Upper lobe of right lung (tissue), 1 donor: Measurements from ENCODE around the gene TBX4. TPM values are rescaled to one million over a fixed set of nuclear protein-coding genes. Genes with fewer than 3 reads are reported as not detected.

ENCODE experiments used
- ATAC-seq: fragments of 200-7000 bp; cut with Tn5 transposase; one replicate; pipeline ENCODE4 v1.9.1; 2020; ENCODE audit warnings: mild to moderate bottlenecking, moderate library complexity
- DNase-seq: peaks from one replicate; pipeline ENCODE4 v3.0.0-alpha.2; 2020
- H3K27ac ChIP-seq: fragments of 200-600 bp; one replicate; pipeline ENCODE4 v1.8.0; 2022
- H3K27me3 ChIP-seq: fragments of 200-600 bp; one replicate; pipeline ENCODE4 v1.8.0; 2022; ENCODE audit warnings: mild to moderate bottlenecking
- H3K36me3 ChIP-seq: fragments of 200-600 bp; one replicate; pipeline ENCODE4 v1.8.0; 2022
- H3K4me1 ChIP-seq: fragments of 200-600 bp; one replicate; pipeline ENCODE4 v1.8.0; 2022
- H3K4me3 ChIP-seq: fragments of 200-600 bp; one replicate; pipeline ENCODE4 v1.8.0; 2022; ENCODE audit warnings: mild to moderate bottlenecking
- H3K9me3 ChIP-seq: fragments of 200-600 bp; one replicate; pipeline ENCODE4 v1.8.0; 2022
- intact Hi-C: fragments of 100-400 bp; cut with DNase I; formaldehyde crosslinking; loops from one replicate; pipeline ENCODE4 v1.11.0; 2022
- total RNA-seq: library from RNA; stranded (reverse); fragmentation: NEBNext Ultra II Directional; extraction: Animal tissue kit (Norgen Biotek cat#: 25700); gene quantifications from one replicate; pipeline ENCODE4 v1.2.1, GENCODE V29; 2021
- TF ChIP-seq, protein P1 (sequence below): fragments of 200-600 bp; IDR thresholded peaks from one replicate; pipeline ENCODE4 v1.8.0; 2022; ENCODE audit warnings: antibody characterized with exemption
- donor health status: DM: no; HTN: yes; CAD: no; lungs with severe emphysema.

TBX4 gene
- total RNA-seq, 1 donor from 2014 or later = 28.6 TPM

- H3K9me3 ChIP-seq = no peaks in the 10 kb centered on the region
- no peaks in the 10 kb centered on the region for H3K36me3 ChIP-seq
- H3K27me3 ChIP-seq = peaks cover 24% of the 10 kb centered on the region
- intact Hi-C loops = no loop called here
- TF ChIP-seq, protein P1, sequence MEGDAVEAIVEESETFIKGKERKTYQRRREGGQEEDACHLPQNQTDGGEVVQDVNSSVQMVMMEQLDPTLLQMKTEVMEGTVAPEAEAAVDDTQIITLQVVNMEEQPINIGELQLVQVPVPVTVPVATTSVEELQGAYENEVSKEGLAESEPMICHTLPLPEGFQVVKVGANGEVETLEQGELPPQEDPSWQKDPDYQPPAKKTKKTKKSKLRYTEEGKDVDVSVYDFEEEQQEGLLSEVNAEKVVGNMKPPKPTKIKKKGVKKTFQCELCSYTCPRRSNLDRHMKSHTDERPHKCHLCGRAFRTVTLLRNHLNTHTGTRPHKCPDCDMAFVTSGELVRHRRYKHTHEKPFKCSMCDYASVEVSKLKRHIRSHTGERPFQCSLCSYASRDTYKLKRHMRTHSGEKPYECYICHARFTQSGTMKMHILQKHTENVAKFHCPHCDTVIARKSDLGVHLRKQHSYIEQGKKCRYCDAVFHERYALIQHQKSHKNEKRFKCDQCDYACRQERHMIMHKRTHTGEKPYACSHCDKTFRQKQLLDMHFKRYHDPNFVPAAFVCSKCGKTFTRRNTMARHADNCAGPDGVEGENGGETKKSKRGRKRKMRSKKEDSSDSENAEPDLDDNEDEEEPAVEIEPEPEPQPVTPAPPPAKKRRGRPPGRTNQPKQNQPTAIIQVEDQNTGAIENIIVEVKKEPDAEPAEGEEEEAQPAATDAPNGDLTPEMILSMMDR = no peak
- peak overlapping the region; percentile 90 for H3K27ac ChIP-seq
- H3K4me1 ChIP-seq = peaks cover 34% of the 10 kb centered on the region
- ATAC-seq (peak; percentile 53), DNase-seq (peak; percentile 85)
- peak overlapping the region; percentile 73 for H3K4me3 ChIP-seq
Measured at GRCh38 chr17:61411261-61412142, 40.7 kb upstream of the TBX4 start.

DNA sequence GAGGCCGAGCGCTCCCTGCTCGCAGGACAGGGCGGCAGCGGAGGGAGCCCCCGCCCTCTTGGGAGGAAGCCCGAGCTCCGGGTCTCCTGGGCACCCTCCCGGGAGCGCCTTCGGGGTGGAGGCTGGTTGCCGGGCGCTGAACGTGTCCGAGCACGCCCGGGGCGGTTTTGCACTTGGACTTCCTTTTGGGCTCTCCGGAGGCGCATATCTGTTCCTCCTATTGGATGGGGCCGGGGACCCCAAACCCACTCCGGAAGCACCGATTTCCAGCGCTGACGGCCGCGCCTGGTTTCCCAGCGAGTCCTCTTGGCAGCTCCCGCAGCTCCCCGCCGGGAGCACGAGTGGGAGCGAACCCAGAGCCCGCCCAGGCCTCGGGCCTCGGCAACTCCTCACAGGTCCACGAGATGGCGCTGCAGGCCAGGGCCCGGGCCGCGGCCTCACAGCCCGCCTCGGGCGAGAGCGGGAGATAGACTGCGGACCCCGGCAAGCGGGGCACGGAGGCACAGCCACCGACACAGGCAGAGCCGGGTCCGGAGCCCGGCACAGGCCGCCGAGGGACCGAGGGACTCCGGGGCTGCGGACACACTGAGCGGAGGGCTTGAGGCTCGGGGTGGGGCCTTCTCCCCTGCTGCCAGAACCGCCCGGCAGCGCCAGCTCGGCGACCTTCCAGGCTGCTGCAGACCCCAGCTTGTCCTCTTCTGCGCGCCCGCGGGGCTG lies 39.9 kb upstream of the TBX4 start:
- peak overlapping the region; percentile 90 for H3K27ac ChIP-seq
- DNase-seq (peak; percentile 92), ATAC-seq (peak; percentile 83)
- peaks cover 39% of the 10 kb centered on the region for H3K4me1 ChIP-seq
- H3K4me3 ChIP-seq = peak overlapping the region; percentile 73
- H3K27me3 ChIP-seq = peaks cover 24% of the 10 kb centered on the region
- H3K9me3 ChIP-seq = no peaks in the 10 kb centered on the region
- H3K36me3 ChIP-seq = no peaks in the 10 kb centered on the region
- intact Hi-C loops = no loop called here
- TF ChIP-seq, protein P1 = peak; percentile 99

DNA sequence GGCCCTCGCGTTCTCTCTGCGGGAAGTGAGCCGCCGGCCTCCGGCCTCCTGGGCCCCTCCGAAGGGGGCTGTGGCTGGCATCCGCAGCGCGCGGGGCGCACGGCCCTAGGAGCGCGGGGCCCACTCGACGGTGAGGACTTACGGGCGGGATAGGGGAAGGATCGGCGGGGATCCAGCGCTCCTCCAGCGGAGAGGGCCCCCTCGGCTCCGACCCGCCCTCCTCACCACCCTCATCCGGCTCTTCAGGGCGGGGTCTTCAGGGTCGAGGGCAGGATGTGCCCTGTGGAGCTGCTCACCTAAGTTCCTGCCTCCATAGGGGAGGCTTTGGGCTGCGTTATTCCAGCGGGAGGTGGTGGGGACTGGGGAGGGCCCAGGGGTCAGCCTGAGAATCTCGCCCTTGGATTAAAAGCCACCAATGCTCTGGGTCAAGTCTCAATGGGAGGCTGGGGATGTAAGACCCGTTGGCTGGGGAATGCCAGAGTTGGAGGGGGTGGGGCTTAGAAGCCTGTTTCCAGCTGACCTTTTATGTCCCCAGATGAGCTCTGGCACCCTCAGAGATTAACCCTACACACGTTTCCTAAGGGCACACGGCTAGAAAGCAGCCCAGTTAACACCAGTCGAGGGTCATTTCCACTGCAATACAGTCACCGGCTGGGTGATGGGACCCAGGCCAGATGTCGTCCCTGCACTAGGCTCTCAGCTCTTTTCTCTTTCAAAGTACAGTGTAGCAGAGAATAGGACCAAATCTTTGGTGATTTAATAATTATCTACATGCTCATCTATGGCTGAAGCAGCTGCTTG lies 39.2 kb upstream of the TBX4 start:
- Histone ChIP-seq H3K4me3 (peak overlapping the region; percentile 73), H3K9me3 (no peaks in the 10 kb centered on the region), H3K27ac (peak overlapping the region; percentile 90), H3K4me1 (peaks cover 36% of the 10 kb centered on the region), H3K27me3 (peaks cover 16% of the 10 kb centered on the region), H3K36me3 (no peaks in the 10 kb centered on the region)
- intact Hi-C loops = no loop called here
- TF ChIP-seq, protein P1 = no peak
- DNase-seq = no peak
- ATAC-seq = no peak

DNA sequence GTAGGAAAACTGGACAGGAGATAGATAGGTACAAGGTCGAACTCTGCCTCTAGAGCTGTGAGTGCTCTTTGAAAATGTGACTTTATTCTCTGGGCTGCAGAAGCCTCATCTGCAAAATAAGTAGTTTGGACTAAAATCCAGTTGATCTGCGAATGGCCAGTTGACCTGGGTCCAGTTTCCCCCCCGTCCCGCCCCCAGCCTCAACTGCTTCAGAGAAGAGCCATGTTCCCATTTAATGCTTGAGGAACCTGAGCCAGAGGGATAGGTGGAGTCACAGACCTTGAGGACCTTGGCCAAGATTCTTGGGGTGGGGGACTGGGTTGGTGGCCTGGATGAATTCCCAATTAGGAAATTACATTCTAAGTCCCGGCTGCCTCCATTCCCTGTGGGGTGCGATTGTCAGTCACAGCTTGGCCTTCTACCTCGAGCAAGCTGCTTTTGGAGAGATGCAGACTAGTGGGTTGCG lies 38.5 kb upstream of the TBX4 start:
- intact Hi-C loops = no loop called here
- H3K9me3 ChIP-seq = no peaks in the 10 kb centered on the region
- peak overlapping the region; percentile 73 for H3K4me3 ChIP-seq
- H3K27me3 ChIP-seq = peaks cover 11% of the 10 kb centered on the region
- TF ChIP-seq, protein P1 = no peak
- no peak for DNase-seq
- no peaks in the 10 kb centered on the region for H3K36me3 ChIP-seq
- H3K4me1 ChIP-seq = peaks cover 33% of the 10 kb centered on the region
- peak overlapping the region; percentile 90 for H3K27ac ChIP-seq
- no peak for ATAC-seq
